ENCODE data around the gene RFC2.
"Not testable (repeated sequence)": the region's sequence is repeated elsewhere in the genome, so short reads cannot be mapped to it uniquely, and the experiment has no call there.

RFC2 gene

DNA sequence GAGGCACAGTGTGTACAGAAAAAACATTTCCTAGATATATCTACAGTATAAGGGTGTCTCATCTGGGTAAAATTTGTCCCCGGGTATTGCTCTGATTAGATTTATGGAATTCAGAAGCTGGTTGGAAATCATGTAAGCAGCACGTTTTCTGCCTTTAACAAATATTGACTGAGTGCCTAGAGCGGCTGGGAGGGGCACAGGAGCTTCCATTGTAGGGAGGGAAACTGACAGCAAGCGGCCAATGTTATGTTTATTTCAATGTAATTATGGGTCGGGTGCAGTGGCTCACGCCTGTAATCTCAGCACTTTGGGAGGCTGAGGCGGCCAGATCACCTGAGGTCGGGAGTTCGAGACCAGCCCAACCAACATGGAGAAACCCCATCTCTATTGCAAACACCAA lies 4.4 kb upstream of the RFC2 start:
- DNase-seq (ENCODE audit: insufficient read length) (no peak), FAIRE-seq (no peak)
- no peak for TF ChIP-seq POLR2A (IDR thresholded peaks at IDR 0.05; ENCODE audit: low read depth, low read length)
- TF ChIP-seq TAF1 (IDR thresholded peaks at IDR 0.05; ENCODE audit: borderline replicate concordance, low read depth, low read length): no peak
- TF ChIP-seq POLR2AphosphoS5 (IDR thresholded peaks at IDR 0.05; ENCODE audit: low read depth, low read length): no peak

GRCh38 chr7:74256491-74257408 lies 2.6 kb upstream of the RFC2 start:
- DNase-seq (ENCODE audit: insufficient read length): no peak
- no peak for FAIRE-seq
- no peak for TF ChIP-seq TAF1 (IDR thresholded peaks at IDR 0.05; ENCODE audit: borderline replicate concordance, low read depth, low read length)
- no peak for TF ChIP-seq POLR2AphosphoS5 (IDR thresholded peaks at IDR 0.05; ENCODE audit: low read depth, low read length)
- no peak for TF ChIP-seq POLR2A (IDR thresholded peaks at IDR 0.05; ENCODE audit: low read depth, low read length)

DNA sequence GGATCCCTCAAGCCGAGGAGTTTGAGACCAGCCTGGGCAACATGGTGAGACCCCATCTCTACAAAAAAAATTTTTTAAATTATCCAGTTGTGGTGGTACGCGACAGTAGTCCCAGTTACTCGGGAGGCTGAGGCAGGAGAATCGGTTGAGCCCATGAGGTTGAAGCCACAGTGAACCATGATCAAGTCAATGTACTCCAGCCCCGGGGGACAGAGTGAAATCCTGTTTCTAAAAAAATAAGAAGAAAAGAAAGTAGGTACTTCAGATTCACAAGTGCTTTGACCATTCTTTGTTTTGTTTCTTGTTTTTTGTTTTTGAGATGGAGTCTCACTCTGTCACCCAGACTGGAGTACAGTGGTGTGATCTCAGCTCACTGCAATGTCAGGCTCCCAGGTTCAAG lies 1.3 kb upstream of the RFC2 start:
- not testable (repeated sequence) for DNase-seq (ENCODE audit: insufficient read length); FAIRE-seq

DNA sequence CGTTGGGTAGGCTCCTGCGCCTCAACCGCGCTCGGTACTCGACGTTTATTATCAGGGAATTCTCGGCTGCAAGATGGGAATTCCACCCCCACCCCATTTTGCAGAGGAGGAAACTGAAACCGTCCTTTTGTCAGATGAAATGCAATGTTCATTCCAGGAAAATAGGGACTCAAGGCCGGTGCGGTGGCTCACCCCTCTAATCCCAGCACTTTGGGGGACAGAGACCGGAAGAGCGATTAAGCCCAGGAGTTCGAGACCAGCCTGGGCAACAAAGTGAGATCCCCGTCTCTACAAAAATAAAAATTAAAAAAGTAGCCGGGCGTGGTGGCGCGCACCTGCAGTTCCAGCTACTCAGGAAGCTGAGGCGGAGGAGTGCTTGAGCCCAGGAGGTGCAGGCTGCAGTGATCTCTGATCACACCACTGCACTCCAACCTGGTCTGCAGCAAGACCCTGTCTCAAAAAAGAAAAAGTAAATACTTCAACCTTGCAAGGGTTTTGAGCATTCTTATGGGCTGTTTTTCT lies 720 bp upstream of the RFC2 start:
- TF ChIP-seq TAF1 (IDR thresholded peaks at IDR 0.05; ENCODE audit: borderline replicate concordance, low read depth, low read length) (no peak), POLR2A (IDR thresholded peaks at IDR 0.05; ENCODE audit: low read depth, low read length) (no peak), POLR2AphosphoS5 (IDR thresholded peaks at IDR 0.05; ENCODE audit: low read depth, low read length) (no peak)
- no peak for FAIRE-seq
- no peak for DNase-seq (ENCODE audit: insufficient read length)

GRCh38 chr7:74253835-74254128 lies 417 bp downstream of the RFC2 start:
- FAIRE-seq (no peak), DNase-seq (ENCODE audit: insufficient read length) (no peak)
- no peak for TF ChIP-seq POLR2AphosphoS5 (IDR thresholded peaks at IDR 0.05; ENCODE audit: low read depth, low read length)
- no peak for TF ChIP-seq TAF1 (IDR thresholded peaks at IDR 0.05; ENCODE audit: borderline replicate concordance, low read depth, low read length)
- TF ChIP-seq POLR2A (IDR thresholded peaks at IDR 0.05; ENCODE audit: low read depth, low read length): no peak

- FAIRE-seq: no peak
- 0 out of 2 replicates have a peak, but pooled peaks have one; percentile 20 for TF ChIP-seq POLR2A (IDR thresholded peaks at IDR 0.05; ENCODE audit: low read depth, low read length)
- no peak for TF ChIP-seq POLR2AphosphoS5 (IDR thresholded peaks at IDR 0.05; ENCODE audit: low read depth, low read length)
- no peak for TF ChIP-seq TAF1 (IDR thresholded peaks at IDR 0.05; ENCODE audit: borderline replicate concordance, low read depth, low read length)
- no peak for DNase-seq (ENCODE audit: insufficient read length)
Measured at GRCh38 chr7:74253331-74253730, 868 bp downstream of the RFC2 start.

- DNase-seq (ENCODE audit: insufficient read length) (no peak), FAIRE-seq (no peak)
- 0 out of 2 replicates have a peak, but pooled peaks have one; percentile 39 for TF ChIP-seq POLR2AphosphoS5 (IDR thresholded peaks at IDR 0.05; ENCODE audit: low read depth, low read length)
- TF ChIP-seq TAF1 (IDR thresholded peaks at IDR 0.05; ENCODE audit: borderline replicate concordance, low read depth, low read length): no peak
- 0 out of 2 replicates have a peak, but pooled peaks have one; percentile 39 for TF ChIP-seq POLR2A (IDR thresholded peaks at IDR 0.05; ENCODE audit: low read depth, low read length)
Measured at GRCh38 chr7:74252893-74253292, 1.3 kb downstream of the RFC2 start.

GRCh38 chr7:74249058-74249457 lies 5.1 kb downstream of the RFC2 start:
- FAIRE-seq; DNase-seq (ENCODE audit: insufficient read length): not testable (repeated sequence)

- FAIRE-seq (no peak), DNase-seq (ENCODE audit: insufficient read length) (no peak)
- no peak for TF ChIP-seq POLR2AphosphoS5 (IDR thresholded peaks at IDR 0.05; ENCODE audit: low read depth, low read length)
Measured at GRCh38 chr7:74248156-74248555, 6.0 kb downstream of the RFC2 start.

GRCh38 chr7:74246497-74246896 lies 7.7 kb downstream of the RFC2 start:
- no peak for FAIRE-seq
- no peak for TF ChIP-seq TAF1 (IDR thresholded peaks at IDR 0.05; ENCODE audit: borderline replicate concordance, low read depth, low read length)
- TF ChIP-seq POLR2AphosphoS5 (IDR thresholded peaks at IDR 0.05; ENCODE audit: low read depth, low read length): no peak
- no peak for TF ChIP-seq POLR2A (IDR thresholded peaks at IDR 0.05; ENCODE audit: low read depth, low read length)

DNA sequence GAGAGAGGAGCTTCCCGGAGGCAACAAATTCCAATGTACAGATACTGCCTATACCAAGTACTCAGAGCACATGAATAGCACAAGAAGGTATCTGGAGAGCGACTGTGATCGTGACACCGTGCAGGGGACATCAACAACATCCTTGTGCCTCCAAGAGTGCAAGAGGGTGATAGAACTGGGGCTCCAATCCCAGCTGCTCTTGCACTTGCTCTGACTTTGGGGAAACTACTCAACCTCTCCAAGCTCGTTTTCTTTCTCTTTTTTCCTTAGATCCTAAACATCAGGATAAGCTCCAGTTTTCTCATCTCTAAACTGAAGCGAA lies 12.1 kb downstream of the RFC2 start:
- FAIRE-seq (no peak), DNase-seq (ENCODE audit: insufficient read length) (no peak)
- TF ChIP-seq TAF1 (IDR thresholded peaks at IDR 0.05; ENCODE audit: borderline replicate concordance, low read depth, low read length) (no peak), POLR2A (IDR thresholded peaks at IDR 0.05; ENCODE audit: low read depth, low read length) (no peak), POLR2AphosphoS5 (IDR thresholded peaks at IDR 0.05; ENCODE audit: low read depth, low read length) (no peak)

More at GRCh38 chr7:74246497-74246896, 7.7 kb downstream of the RFC2 start:
- no peak for DNase-seq (ENCODE audit: insufficient read length)

- no peak for TF ChIP-seq POLR2A (IDR thresholded peaks at IDR 0.05; ENCODE audit: low read depth, low read length)
- TF ChIP-seq TAF1 (IDR thresholded peaks at IDR 0.05; ENCODE audit: borderline replicate concordance, low read depth, low read length): no peak
- no peak for TF ChIP-seq POLR2AphosphoS5 (IDR thresholded peaks at IDR 0.05; ENCODE audit: low read depth, low read length)
- no peak for FAIRE-seq
Measured at GRCh38 chr7:74240482-74240881, 13.7 kb downstream of the RFC2 start.

GRCh38 chr7:74236284-74236683 lies 17.9 kb downstream of the RFC2 start:
- FAIRE-seq (no peak), DNase-seq (ENCODE audit: insufficient read length) (no peak)
- TF ChIP-seq TAF1 (IDR thresholded peaks at IDR 0.05; ENCODE audit: borderline replicate concordance, low read depth, low read length) (no peak), POLR2AphosphoS5 (IDR thresholded peaks at IDR 0.05; ENCODE audit: low read depth, low read length) (no peak), POLR2A (IDR thresholded peaks at IDR 0.05; ENCODE audit: low read depth, low read length) (no peak)

More at GRCh38 chr7:74240482-74240881, 13.7 kb downstream of the RFC2 start:
- DNase-seq (ENCODE audit: insufficient read length): no peak
